GM12878 (cell line): Measurements from ENCODE around the gene PLCB2. TPM values are rescaled to one million over a fixed set of nuclear protein-coding genes. Genes with fewer than 3 reads are reported as not detected.

Experiments used
- ATAC-seq: fragments of 200-7000 bp; cut with Tn5 transposase; 3 replicates; pipeline ENCODE4 v1.9.1; 2020; ENCODE audit warnings: mild to moderate bottlenecking, moderate library complexity
- BruUV-seq: library from RNA; stranded (reverse); fragments of 400-500 nt; replicated peaks from 2 replicates; lab custom pipeline; 2021; lab: Mats Ljungman, UMichigan
- CTCF ChIA-PET: fragments of 300-600 bp; sonication (Branson Sonifier 250); formaldehyde crosslinking; extraction: SDS; loops from one replicate; lab custom pipeline; 2021; ENCODE audit warnings: inconsistent platforms; lab: Yijun Ruan, JAX
- POLR2A ChIA-PET: fragments of 350-600 bp; formaldehyde crosslinking; extraction: SDS; loops from one replicate; lab custom pipeline; 2021; ENCODE audit warnings: inconsistent platforms; lab: Charles Lee
- RAD21 ChIA-PET: fragments of 300-600 bp; sonication (Branson Sonifier 250); formaldehyde crosslinking; loops from one replicate; lab custom pipeline; 2023; ENCODE audit warnings: antibody characterized with exemption; ENCODE audit not compliant: unreplicated experiment; lab: Charles Lee
- SMC1A ChIA-PET: fragments of 300-600 bp; sonication (Branson Sonifier 250); formaldehyde crosslinking; loops from one replicate; lab custom pipeline; 2023; ENCODE audit not compliant: unreplicated experiment, uncharacterized antibody; lab: Charles Lee
- DNase-seq: peaks from one replicate; pipeline ENCODE4 v3.0.0-alpha.2; 2011; ENCODE audit warnings: low read depth, low spot score
- FAIRE-seq: peaks from 3 replicates; lab custom pipeline; 2011; peaks lifted over from hg19 to GRCh38; lab: Jason Lieb, UNC
- H2AFZ ChIP-seq: 2 replicates; pipeline ENCODE4 v1.6.0; 2011; ENCODE audit warnings: low read depth, low read length, control low read depth; ENCODE audit not compliant: control insufficient read depth
- H3K27ac ChIP-seq: 2 replicates; pipeline ENCODE4 v1.5.1; 2011; ENCODE audit warnings: control low read depth; ENCODE audit not compliant: control insufficient read depth, insufficient read depth
- H3K27me3 ChIP-seq, 2 experiments: replicated peaks in 1 of 2; 2 replicates each; pipeline versions ENCODE4 v1.6.0 to v1.6.1; 2011; ENCODE audit warnings: low read length in 1 of 2; ENCODE audit not compliant: control insufficient read depth in 2 of 2, insufficient read depth in 2 of 2
- H3K36me3 ChIP-seq, 2 experiments: 2 replicates each; pipeline ENCODE4 v1.5.1; 2011; ENCODE audit warnings: low read length in 1 of 2; ENCODE audit not compliant: control insufficient read depth in 2 of 2, insufficient read depth in 2 of 2
- H3K4me1 ChIP-seq: 2 replicates; pipeline ENCODE4 v1.6.1; 2011; ENCODE audit warnings: mild to moderate bottlenecking, low read length, moderate library complexity, mixed read lengths; ENCODE audit not compliant: control insufficient read depth, insufficient read depth
- H3K4me2 ChIP-seq: 2 replicates; pipeline ENCODE4 v1.6.0; 2011; ENCODE audit warnings: control low read depth; ENCODE audit not compliant: control insufficient read depth, insufficient read depth
- H3K4me3 ChIP-seq: fragments of 200-600 bp; sonication (generic); 2 replicates; pipeline ENCODE4 v1.5.1; 2016
- H3K79me2 ChIP-seq: 2 replicates; pipeline ENCODE4 v1.6.0; 2011; ENCODE audit warnings: low read length; ENCODE audit not compliant: control insufficient read depth, insufficient read depth
- H3K9ac ChIP-seq: 2 replicates; pipeline ENCODE4 v1.8.0; 2011; ENCODE audit warnings: low read length, control low read depth, mixed read lengths; ENCODE audit not compliant: control insufficient read depth, insufficient read depth
- H3K9me3 ChIP-seq: replicated peaks from 3 replicates; pipeline ENCODE4 v1.5.1; 2011; ENCODE audit warnings: mild to moderate bottlenecking, low read length; ENCODE audit not compliant: control insufficient read depth, insufficient read depth
- H4K20me1 ChIP-seq: 2 replicates; pipeline ENCODE4 v1.6.0; 2011; ENCODE audit not compliant: control insufficient read depth, insufficient read depth
- CHD1 ChIP-seq: IDR thresholded peaks from 2 replicates; pipeline ENCODE4 v1.6.1; 2012; ENCODE audit warnings: low read depth, low read length, improper control_type of control experiment
- IKZF1 ChIP-seq: fragments of 450-650 bp; conservative IDR thresholded peaks from 2 replicates; pipeline ENCODE4 v1.6.1; 2017; ENCODE audit warnings: antibody characterized with exemption, mild to moderate bottlenecking
- MTA3 ChIP-seq: IDR thresholded peaks from 2 replicates; pipeline ENCODE4 v1.6.1; 2012; ENCODE audit warnings: low read length, inconsistent platforms, borderline replicate concordance
- MYB ChIP-seq: fragments of 150-350 bp; IDR thresholded peaks from 2 replicates; pipeline ENCODE4 v1.6.1; 2014; ENCODE audit warnings: mild to moderate bottlenecking, low read depth, low read length, borderline replicate concordance
- MYC ChIP-seq: IDR thresholded peaks from 2 replicates; pipeline ENCODE4 v1.6.1; 2011; ENCODE audit warnings: mild to moderate bottlenecking, low read length, moderate library complexity, inconsistent platforms; ENCODE audit not compliant: insufficient read depth, insufficient replicate concordance, insufficient read length, severe bottlenecking
- SMARCA5 ChIP-seq: fragments of 450-650 bp; IDR thresholded peaks from 2 replicates; pipeline ENCODE4 v1.6.1; 2017; ENCODE audit warnings: mild to moderate bottlenecking
- TCF3 ChIP-seq: IDR thresholded peaks from 2 replicates; pipeline ENCODE4 v1.6.1; 2012; ENCODE audit warnings: low read depth, mild to moderate bottlenecking, low read length, borderline replicate concordance; ENCODE audit not compliant: insufficient read depth
- ZBTB40 ChIP-seq: fragments of 450-650 bp; IDR thresholded peaks from 2 replicates; pipeline ENCODE4 v1.6.1; 2016; ENCODE audit warnings: mild to moderate bottlenecking, moderate library complexity, borderline replicate concordance
- ZNF217 ChIP-seq: fragments of 450-650 bp; IDR thresholded peaks from 2 replicates; pipeline ENCODE4 v1.6.1; 2017; ENCODE audit warnings: antibody characterized with exemption, mild to moderate bottlenecking
- WGBS: methylation state at CpG from one replicate; pipeline ENCODE4 v1.1.6; 2016; ENCODE audit warnings: low lambda C conversion rate; ENCODE audit not compliant: insufficient replicate concordance, insufficient coverage; ENCODE audit errors: missing lambda C conversion rate; 5-methylcytosine and 5-hydroxymethylcytosine counted together
- in situ Hi-C: fragments of 300-500 bp; cut with MboI; formaldehyde crosslinking; loops from 9 replicates; pipeline ENCODE4 v1.14.3; 2018; ENCODE audit warnings: mixed read lengths
- intact Hi-C: fragments of 100-400 bp; cut with micrococcal nuclease; formaldehyde crosslinking; loops from one replicate; pipeline ENCODE4 v1.14.2; 2022; ENCODE audit not compliant: unreplicated experiment
- polyA plus RNA-seq, 11 experiments: library from polyadenylated mRNA; depleted of rRNA in 4 of 11; unstranded in 6 of 11; stranded (reverse) in 5 of 11; fragments of >200 nt; fragmentation: Nextera tagmentation in 4 of 11; fragmentation: Illumina TruSeq in 1 of 11; extraction: Ambion mirVana in 4 of 11; extraction: Trizol in 1 of 11; gene quantifications; 1 replicate in 1 of 11; 2 replicates in 10 of 11; pipeline versions ENCODE4 v1.2.1 to v1.2.3, GENCODE V29; 2011 to 2016; ENCODE audit warnings: inconsistent platforms in 2 of 11, missing spikeins in 2 of 11, low read depth in 1 of 11
- total RNA-seq, 4 experiments: library from RNA; depleted of rRNA in 3 of 4; stranded (reverse); fragments of >200 nt in 3 of 4; fragmentation: Illumina TruSeq in 1 of 4; extraction: Trizol in 1 of 4; gene quantifications; 2 replicates each; pipeline versions ENCODE4 v1.2.1 to v1.2.3, GENCODE V29; 2013 to 2021

Gene PLCB2
- total and polyA plus RNA-seq, 10 of the 15 experiments (the other 5 are each of a cell fraction or from before 2014, with no cell fraction given) = 1.2 to 39.4 (median 10.7) TPM

GRCh38 chr15:40264321-40265153, 43.2 kb downstream of the PLCB2 start:
- no peaks in the 10 kb centered on the region for H3K36me3 ChIP-seq
- no peak overlapping the region for H2AFZ ChIP-seq
- no peak overlapping the region for H3K27ac ChIP-seq
- no peak for DNase-seq
- no peaks in the 10 kb centered on the region for H4K20me1 ChIP-seq
- H3K79me2 ChIP-seq = no peaks in the 10 kb centered on the region
- BruUV-seq = no TSS peak
- TF ChIP-seq IKZF1 (no peak), CHD1 (no peak)
- TF ChIP-seq, all 136 proteins: peak for 0
- CTCF ChIA-PET = interaction anchor here (0.6 to 3.3 kb wide), 6 partner anchors 10 to 341 kb away, joined by 3 to 27 read pairs (median 4); no protein-coding TSS in a partner anchor
- ATAC-seq (no peak), FAIRE-seq (no peak)
- RAD21 ChIA-PET = interaction anchor here (0.6 to 1.1 kb wide), 2 partner anchors 9 to 26 kb away, joined by 3 to 4 read pairs; no protein-coding TSS in a partner anchor
- in situ Hi-C loops = no loop called here
- Histone ChIP-seq H3K4me3 (no peak overlapping the region), H3K4me2 (no peak overlapping the region), H3K27me3 (no peaks in the 10 kb centered on the region), H3K4me1 (no peaks in the 10 kb centered on the region), H3K9me3 (no peaks in the 10 kb centered on the region), H3K9ac (no peak overlapping the region)
- intact Hi-C loops = no loop called here
- SMC1A ChIA-PET = interaction anchor here (1.0 to 1.4 kb wide), 4 partner anchors 10 to 477 kb away, joined by 3 to 5 read pairs (median 4); no protein-coding TSS in a partner anchor
- WGBS = 56% methylated on average over 16 of the region's 16 CpGs
- POLR2A ChIA-PET = interaction anchor here (0.6 kb wide), 1 partner anchor 225 kb away, joined by 5 read pairs; no protein-coding TSS in a partner anchor

GRCh38 chr15:40263024-40263754, 44.5 kb downstream of the PLCB2 start:
- Histone ChIP-seq H3K79me2 (no peaks in the 10 kb centered on the region), H3K4me3 (no peak overlapping the region), H3K27me3 (no peaks in the 10 kb centered on the region), H3K36me3 (no peaks in the 10 kb centered on the region), H3K4me1 (no peaks in the 10 kb centered on the region), H3K9ac (no peak overlapping the region), H2AFZ (no peak overlapping the region), H4K20me1 (no peaks in the 10 kb centered on the region), H3K9me3 (no peaks in the 10 kb centered on the region), H3K27ac (no peak overlapping the region), H3K4me2 (no peak overlapping the region)
- DNase-seq = no peak
- WGBS = 41% methylated on average over 12 of the region's 12 CpGs
- ATAC-seq = no peak
- in situ Hi-C loops = no loop called here
- intact Hi-C loops = no loop called here
- FAIRE-seq = no peak
- BruUV-seq = no TSS peak
- ChIA-PET SMC1A (interaction anchor here (1.0 to 1.4 kb wide), 2 partner anchors 11 to 216 kb away, joined by 3 to 5 read pairs; no protein-coding TSS in a partner anchor), RAD21 (interaction anchor here (1.1 kb wide), 2 partner anchors 11 to 46 kb away, joined by 3 to 4 read pairs; no protein-coding TSS in a partner anchor), CTCF (interaction anchor here (0.6 to 3.3 kb wide), 6 partner anchors 11 to 233 kb away, joined by 3 to 27 read pairs (median 6); no protein-coding TSS in a partner anchor), POLR2A (no interaction called here)
- TF ChIP-seq SMARCA5 (no peak), MYC (no peak), MYB (no peak), ZBTB40 (no peak), MTA3 (no peak), ZNF217 (no peak), TCF3 (no peak)
